Skeletal muscle cell (primary cell): ENCODE results near the gene LRWD1.

Experiments
- DNase-seq: peaks from one replicate; pipeline ENCODE4 v3.0.0-alpha.2; 2010; ENCODE audit warnings: low read depth
- H3K4me3 ChIP-seq: 2 replicates; pipeline ENCODE4 v1.5.1; 2011; ENCODE audit warnings: low read depth, mild to moderate bottlenecking, control low read depth, low read length, moderate library complexity

Gene LRWD1

DNA sequence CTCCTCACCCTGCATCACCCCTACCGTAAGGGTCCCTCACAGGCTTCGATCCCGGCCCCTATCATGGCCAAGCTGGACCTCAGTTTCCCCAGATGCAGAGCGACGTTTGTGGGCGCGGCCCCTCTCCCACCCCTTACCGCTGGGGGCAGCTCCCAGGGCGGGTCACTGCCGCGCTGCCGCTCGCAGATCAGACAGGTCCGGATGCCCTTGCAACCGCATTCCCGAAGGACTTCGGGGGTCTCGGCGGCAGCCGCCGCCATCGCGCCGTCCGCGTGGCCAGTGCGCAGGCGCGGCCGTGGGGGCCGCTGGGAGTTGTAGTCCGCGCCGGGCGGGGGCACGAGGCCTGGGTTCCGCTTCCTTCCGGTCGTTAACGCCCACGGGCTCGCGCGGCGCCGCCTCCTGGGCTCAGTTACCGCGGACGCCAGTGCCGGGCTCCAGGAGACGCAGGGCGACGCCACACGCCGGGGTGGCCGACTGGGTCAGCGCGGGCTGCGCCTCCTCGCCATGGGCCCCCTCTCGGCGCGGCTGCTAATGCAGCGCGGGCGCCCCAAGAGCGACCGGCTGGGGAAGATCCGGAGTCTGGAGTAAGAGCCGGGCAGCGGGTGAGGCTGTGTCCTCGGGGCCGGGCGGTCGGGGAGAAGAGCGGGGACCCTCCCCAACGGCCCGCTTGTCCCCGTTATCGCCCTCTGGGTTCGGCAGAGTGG, at the start of gene LRWD1, which contains the start of gene ALKBH4:
Gene LRWD1 (plus strand): TSS at position 408 of the 704 bp plus-strand sequence. CDS start 97 bp downstream, at position 505.
Gene ALKBH4 (minus strand): TSS at position 287 of the 704 bp plus-strand sequence. CDS start 27 bp downstream, at position 260.
- H3K4me3 ChIP-seq, result peak within 1 kb of the TSS; percentile 97
- peak; percentile 65 for DNase-seq

DNA sequence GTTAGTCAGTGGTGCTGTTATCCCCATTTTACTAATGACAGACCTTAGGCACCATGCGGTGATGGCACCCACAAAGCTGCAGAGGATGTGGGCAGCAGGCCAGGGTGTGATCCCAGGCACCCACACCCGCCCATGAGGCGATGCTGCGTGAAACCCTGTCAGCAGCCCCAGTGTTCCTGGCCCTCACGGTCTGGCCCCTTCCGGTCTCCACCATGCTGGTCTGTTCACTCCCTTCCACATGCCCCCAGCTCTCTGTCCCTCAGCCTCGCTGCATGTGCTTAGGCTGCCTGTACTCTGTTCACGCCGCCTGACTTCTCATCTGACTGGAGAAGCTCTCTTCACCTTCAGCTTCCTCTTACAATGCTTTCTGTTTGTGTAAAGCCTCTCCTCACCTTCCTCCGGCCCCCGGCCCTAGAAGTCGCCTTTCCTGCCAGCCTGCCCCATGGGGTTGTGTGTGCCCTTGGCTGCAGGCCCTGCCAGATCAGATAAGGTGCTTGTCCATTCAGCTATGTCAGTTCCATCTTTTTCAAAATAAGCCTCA, 49.0 kb upstream of the LRWD1 start:
- H3K4me3 ChIP-seq, result no peak overlapping the region
- DNase-seq, result no peak

- H3K4me3 ChIP-seq, result no peak overlapping the region
- no peak for DNase-seq
Measured at GRCh38 chr7:102416406-102416805, 48.4 kb upstream of the LRWD1 start.

- DNase-seq, result no peak
- no peak overlapping the region for H3K4me3 ChIP-seq
Measured at GRCh38 chr7:102417105-102417504, 47.7 kb upstream of the LRWD1 start.

DNA sequence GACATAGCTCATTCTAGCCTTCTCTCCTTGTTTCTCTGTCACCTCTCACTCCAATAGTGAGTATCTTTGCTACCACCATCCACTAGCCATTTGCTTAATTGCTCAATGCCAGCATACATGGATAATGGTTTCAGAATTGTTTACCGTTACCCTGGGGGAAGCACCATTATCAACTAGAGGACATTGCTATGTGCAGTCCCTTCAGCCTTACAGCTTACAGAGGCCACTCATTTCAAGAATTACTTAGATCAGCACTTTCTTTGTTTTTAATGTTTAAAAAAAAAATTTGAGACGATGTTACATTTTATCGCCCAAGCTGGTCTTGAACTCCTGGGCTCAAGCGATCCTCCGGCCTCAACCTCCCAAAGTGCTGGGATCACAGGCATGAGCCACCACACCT, 46.2 kb upstream of the LRWD1 start:
- DNase-seq, result no peak
- H3K4me3 ChIP-seq, result no peak overlapping the region

- no peak for DNase-seq
Measured at GRCh38 chr7:102421706-102422240, 43.0 kb upstream of the LRWD1 start.

DNA sequence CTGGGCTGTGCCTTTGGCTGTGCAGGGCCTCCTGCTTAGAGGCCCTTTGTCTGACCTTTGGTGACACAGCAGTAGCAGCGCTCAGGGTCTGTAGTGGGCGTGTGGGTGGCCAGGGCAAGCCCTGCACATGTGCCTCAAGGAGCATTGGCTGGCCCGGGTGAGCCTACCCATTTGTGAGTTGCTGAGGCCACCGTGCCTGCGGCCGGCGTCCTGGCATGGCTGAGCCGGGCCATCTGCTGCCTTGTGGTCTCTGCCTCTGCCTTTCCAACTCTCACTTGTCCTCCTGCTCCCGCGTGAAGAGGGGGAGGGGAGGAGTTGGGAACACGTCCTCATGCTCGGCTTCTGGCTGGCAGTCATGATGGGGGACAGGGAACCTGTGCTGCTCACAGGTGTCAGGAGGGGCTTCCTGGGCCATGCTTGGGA, 40.6 kb upstream of the LRWD1 start:
- DNase-seq, result no peak
- no peak overlapping the region for H3K4me3 ChIP-seq

More at GRCh38 chr7:102421706-102422240, 43.0 kb upstream of the LRWD1 start:
- H3K4me3 ChIP-seq, result no peak overlapping the region

DNA sequence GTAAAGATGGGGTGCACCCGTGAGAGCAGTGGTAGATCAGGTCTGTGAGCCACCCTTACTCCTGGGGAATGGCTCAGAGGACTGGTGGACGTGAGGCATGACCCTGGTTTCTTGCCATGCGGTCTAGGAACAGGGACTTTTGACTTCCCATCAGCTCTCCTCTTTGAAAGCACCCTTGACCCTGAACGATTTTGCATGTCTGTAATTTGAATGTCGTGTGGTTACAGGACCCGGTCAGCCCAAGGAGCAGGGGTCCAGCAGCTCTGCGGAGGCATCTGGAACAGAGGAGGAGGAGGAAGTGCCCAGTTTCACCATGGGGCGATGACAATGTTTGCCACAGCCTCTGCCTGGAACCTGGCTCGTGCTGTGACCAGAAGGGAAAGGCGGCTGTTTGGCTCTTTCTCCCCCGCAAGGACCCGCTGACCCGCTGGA, 40.0 kb upstream of the LRWD1 start:
- no peak for DNase-seq
- H3K4me3 ChIP-seq, result no peak overlapping the region

DNA sequence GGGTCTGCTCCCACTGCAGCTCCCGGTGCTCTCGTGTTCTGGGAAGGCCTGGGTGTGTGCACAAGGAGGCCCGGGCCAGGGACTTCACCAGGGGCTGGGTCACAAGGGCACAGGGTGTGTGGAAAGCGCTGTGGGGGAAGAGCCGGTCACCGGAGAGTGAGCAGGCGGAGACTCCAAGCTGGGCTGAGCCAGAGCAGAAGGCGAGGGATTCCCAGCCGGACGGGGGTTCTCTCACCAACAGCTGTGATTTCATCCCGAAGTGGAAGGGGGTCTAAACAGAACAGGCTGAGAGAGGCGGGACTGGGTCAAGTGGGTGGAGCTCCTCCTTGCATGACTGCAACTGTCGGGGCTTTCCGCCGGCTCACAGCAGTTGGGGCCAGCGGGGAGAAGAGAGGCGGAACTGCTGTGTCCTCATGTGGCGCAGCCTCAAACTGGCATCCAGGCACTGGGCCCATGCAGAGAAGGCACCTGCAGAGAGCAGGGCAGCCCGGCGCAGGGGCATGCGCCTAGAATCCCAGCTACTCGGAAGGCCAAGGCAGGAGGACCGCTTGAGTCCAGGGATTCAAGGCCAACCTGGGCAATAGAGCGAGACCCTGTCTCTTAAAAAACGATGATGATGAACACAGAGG, 39.0 kb upstream of the LRWD1 start:
- no peak for DNase-seq
- H3K4me3 ChIP-seq, result no peak overlapping the region

GRCh38 chr7:102426268-102427018, 38.3 kb upstream of the LRWD1 start:
- no peak for DNase-seq
- H3K4me3 ChIP-seq, result no peak overlapping the region

DNA sequence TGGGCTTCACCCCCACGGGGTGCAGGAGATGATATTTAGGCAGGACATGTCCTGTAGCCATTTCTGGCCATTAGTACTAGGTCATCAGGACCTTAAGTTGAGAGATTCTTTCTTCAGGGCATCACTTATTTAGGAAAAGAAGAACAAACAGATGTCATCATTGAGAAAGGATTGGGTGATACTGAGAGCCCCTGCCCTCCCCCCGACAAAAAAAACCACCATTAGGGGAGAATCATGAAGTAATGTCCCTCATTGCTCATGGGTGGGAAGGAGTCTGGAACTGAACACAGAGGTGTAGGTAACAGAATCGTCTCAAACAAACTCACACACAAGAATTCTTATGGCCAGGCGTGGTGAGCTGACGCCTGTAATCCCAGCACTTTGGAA, 37.8 kb upstream of the LRWD1 start:
- no peak for DNase-seq
- no peak overlapping the region for H3K4me3 ChIP-seq

DNA sequence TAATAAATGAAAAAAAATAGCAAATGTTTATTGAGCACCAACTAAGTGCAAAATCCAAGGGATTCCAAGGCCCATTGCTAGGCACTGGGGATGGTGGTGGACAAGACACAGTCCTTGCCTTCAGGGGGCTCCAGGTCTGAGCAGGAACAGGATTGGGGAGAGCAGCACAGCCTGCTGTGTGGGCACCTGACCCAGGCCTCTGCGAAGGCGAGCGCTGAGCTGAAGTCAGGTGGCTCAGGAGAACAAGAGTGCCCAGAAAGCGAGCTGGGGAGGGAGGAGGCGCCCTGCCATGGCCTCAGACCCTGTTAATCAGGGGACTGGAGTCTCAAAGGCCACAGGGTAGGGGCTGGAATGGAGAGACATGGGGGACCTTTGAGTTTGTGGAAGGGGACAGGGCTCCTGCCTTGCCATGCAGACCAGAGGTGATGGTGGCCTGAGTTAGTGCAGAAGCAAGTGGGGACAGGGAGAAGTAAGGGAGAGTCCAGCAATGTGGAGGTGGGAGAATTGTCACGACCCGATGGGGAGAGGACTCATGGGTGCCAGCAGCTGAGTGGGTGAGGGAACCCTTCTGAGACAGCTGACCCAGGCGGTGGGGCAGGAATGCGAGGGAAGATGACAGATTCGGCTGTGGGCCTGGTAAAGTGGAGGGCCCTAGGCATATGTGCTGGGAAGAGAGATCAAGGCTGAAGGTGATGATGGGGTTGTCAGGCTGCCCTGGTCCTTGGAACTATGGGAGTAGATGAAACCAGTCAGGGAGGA, 35.5 kb upstream of the LRWD1 start:
- H3K4me3 ChIP-seq, result no peak overlapping the region
- no peak for DNase-seq

DNA sequence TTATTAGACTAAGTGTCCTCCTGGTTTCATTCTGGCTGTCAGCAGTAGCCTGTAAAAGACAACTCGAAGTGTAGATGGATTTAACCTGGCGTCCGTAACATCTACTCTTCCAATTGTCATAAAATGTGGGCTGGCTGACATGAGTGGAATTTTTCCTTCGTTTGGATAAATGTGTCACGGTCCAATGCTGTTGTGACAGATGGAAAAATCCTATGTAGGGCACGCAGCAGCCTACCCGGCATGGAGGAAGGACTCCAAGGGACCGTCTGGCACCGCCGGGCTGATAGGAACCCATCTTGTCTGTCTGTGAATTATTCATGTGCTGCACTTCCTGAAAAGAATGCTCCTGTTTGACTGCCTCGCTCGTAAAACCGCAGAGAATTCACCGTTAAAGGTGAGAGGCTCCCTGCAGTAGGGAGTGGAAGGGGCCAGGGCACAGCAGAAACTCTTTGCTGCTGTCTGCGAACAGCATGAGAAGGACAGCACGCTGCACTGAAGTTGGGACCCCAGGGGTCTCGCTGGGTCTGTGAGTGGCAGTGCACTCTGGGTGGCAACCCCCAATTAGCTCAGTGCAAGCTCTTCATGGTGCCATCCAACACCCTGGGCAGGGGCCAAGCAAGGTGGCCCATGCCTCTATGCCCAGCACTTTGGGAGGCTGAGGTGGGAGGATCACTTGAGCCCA, 33.0 kb upstream of the LRWD1 start:
- no peak for DNase-seq
- no peak overlapping the region for H3K4me3 ChIP-seq

- H3K4me3 ChIP-seq, result peak overlapping the region; percentile 80
- DNase-seq, result no peak
Measured at GRCh38 chr7:102432442-102433218, 32.2 kb upstream of the LRWD1 start.

- DNase-seq, result no peak
- peak within 1 kb of the TSS; percentile 80 for H3K4me3 ChIP-seq
Measured at GRCh38 chr7:102433219-102434038, 31.4 kb upstream of the LRWD1 start, which contains the start of gene ORAI2. Gene ORAI2 (plus strand): TSS chr7:102433575. CDS start chr7:102438957, 5,382 bp downstream.

DNA sequence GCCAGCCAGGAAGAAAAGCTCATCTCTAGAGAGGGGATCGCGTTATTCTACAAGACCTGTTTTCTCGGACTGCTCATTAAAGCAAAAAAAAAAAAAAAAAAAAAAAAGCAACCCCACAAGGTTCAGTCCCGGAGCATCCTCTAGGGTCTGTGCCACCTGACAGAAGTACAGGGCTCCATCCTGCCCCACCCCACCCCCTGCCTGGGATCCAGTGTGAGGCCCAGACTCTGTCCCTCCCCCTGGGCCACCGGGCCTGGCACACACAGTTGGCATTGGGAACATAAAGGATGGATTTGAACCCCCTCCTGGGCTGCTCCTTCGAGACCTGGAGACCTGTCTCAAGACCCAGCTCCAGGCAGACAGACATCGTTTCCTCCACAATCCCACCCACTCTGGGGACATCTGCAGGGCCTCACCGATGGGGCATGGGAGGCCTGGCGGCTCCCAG, 30.7 kb upstream of the LRWD1 start:
- DNase-seq, result no peak
- H3K4me3 ChIP-seq, result peak overlapping the region; percentile 80

GRCh38 chr7:102436118-102436517, 28.7 kb upstream of the LRWD1 start:
- no peak for DNase-seq
- no peak overlapping the region for H3K4me3 ChIP-seq
